Progenitor cell of endocrine pancreas (in vitro differentiated cells): Measurements from ENCODE around the gene LSM14A. TPM values are rescaled to one million over a fixed set of nuclear protein-coding genes. Genes with fewer than 3 reads are reported as not detected.
"Not testable (repeated sequence)": the region's sequence is repeated elsewhere in the genome, so short reads cannot be mapped to it uniquely, and the experiment has no call there.

Source experiments
- DNase-seq: peaks from one replicate; pipeline ENCODE4 v3.0.0; 2021; ENCODE audit warnings: low spot score; ENCODE audit not compliant: unreplicated experiment
- H3K27ac Mint-ChIP-seq: 2 replicates; pipeline ENCODE4 v1.8.0; 2021; ENCODE audit warnings: mild to moderate bottlenecking, moderate library complexity, mixed read lengths
- H3K27me3 Mint-ChIP-seq: 2 replicates; pipeline ENCODE4 v1.8.0; 2021; ENCODE audit warnings: mixed read lengths
- H3K36me3 Mint-ChIP-seq: 2 replicates; pipeline ENCODE4 v1.8.0; 2022; ENCODE audit warnings: mixed read lengths; ENCODE audit not compliant: insufficient read depth
- H3K4me1 Mint-ChIP-seq: 2 replicates; pipeline ENCODE4 v1.8.0; 2021; ENCODE audit warnings: low read depth, mixed read lengths
- H3K4me3 Mint-ChIP-seq: 2 replicates; pipeline ENCODE4 v1.8.0; 2021; ENCODE audit warnings: low read depth, mild to moderate bottlenecking, moderate library complexity, mixed read lengths
- H3K9me3 Mint-ChIP-seq: 2 replicates; pipeline ENCODE4 v1.8.0; 2021; ENCODE audit warnings: low read depth, mixed read lengths
- CTCF ChIP-seq: fragments of 200-600 bp; sonication (generic); IDR thresholded peaks from one replicate; pipeline ENCODE4 v1.5.0; 2021; ENCODE audit warnings: antibody characterized with exemption, mild to moderate bottlenecking; ENCODE audit not compliant: unreplicated experiment
- total RNA-seq: library from RNA; stranded (reverse); gene quantifications from 2 replicates; pipeline ENCODE4 v1.2.1, GENCODE V29; 2021

LSM14A gene
- total RNA-seq, 1 donor from 2014 or later, result 133 TPM

- no peak for TF ChIP-seq CTCF
- Mint-ChIP-seq H3K4me3 (no peak overlapping the region), H3K27me3 (no peaks in the 10 kb centered on the region), H3K4me1 (peaks cover 13% of the 10 kb centered on the region), H3K9me3 (no peaks in the 10 kb centered on the region), H3K27ac (no peak overlapping the region), H3K36me3 (peaks cover 8% of the 10 kb centered on the region)
- DNase-seq, result no peak
Measured at GRCh38 chr19:34193876-34194275, 21.6 kb downstream of the LSM14A start.

DNA sequence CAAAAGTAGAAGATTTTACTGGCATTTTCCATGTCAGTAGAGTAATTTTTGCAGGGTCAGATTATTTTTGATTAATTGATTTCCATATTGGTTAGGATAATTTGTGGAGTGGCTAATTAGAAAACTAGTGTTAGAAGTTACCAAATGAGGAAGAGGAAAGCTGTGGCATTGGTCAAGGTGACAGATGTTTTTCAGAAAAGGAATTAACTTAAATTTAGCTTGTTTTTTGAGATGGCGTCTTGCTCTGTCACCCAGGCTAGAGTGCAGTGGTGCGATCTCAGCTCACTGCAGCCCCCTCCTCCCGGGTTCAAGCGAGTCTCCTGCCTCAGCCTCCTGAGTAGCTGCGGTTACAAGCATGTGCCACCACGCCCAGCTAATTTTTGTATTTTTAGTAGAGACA lies 28.8 kb downstream of the LSM14A start:
- no peak for DNase-seq
- Mint-ChIP-seq H3K27ac (no peak overlapping the region), H3K4me1 (no peaks in the 10 kb centered on the region), H3K9me3 (no peaks in the 10 kb centered on the region), H3K4me3 (no peak overlapping the region), H3K36me3 (peaks cover 26% of the 10 kb centered on the region), H3K27me3 (no peaks in the 10 kb centered on the region)
- TF ChIP-seq CTCF, result no peak

- not testable (repeated sequence) for H3K4me1 Mint-ChIP-seq, H3K9me3 Mint-ChIP-seq, DNase-seq, H3K4me3 Mint-ChIP-seq, H3K27ac Mint-ChIP-seq, H3K27me3 Mint-ChIP-seq
- H3K36me3 Mint-ChIP-seq, result peaks cover 22% of the 10 kb centered on the region
Measured at GRCh38 chr19:34205324-34205723, 33.0 kb downstream of the LSM14A start.

DNA sequence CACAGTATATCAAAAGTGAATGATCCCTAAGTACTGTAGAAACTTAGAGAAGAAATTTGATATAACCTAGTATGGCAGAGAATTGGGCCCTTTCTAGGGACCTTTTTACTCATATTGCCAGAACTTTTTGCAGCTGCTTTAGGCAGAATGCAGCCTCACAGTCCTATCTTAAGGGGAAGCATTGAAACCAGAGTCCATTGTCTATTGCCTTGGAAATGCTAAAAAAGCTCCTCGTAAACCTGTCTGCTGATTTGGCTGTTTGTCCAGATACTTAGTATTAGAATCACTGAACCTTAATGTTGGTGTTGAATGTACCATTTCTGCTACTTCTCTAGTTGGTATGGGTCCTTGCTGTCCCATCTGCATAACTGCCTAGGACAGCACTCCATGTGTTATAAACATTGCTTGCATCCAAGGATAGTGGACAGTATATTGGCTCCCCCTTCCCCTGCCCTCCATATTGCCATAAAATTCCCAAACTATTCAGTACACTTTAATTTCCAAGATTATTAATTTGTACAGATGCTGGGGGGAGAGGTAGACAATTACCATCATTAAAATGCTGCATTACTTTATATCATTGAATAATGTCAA lies 36.1 kb downstream of the LSM14A start:
- H3K27ac Mint-ChIP-seq, result no peak overlapping the region
- H3K4me3 Mint-ChIP-seq, result no peak overlapping the region

DNA sequence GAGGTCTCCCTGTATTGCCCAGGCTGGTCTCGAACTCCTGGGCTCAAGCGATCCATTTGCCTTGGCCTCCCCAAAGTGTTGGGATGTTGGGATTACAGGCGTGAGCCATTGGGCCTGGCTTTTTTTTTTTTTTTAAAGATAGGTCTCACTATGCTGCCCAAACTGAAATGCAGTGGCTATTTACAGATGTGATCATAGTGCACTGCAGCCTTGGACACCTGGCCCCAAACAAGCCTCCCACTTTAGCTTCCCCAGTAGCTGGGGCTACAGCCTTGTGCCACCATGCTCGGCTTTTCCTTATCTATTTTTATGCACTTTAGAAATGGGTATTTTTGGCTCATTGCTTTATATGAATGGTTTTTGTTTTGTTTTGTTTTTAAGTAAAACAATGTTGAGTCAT lies 37.4 kb downstream of the LSM14A start:
- Mint-ChIP-seq H3K36me3 (peaks cover 19% of the 10 kb centered on the region), H3K9me3 (no peaks in the 10 kb centered on the region), H3K4me3 (no peak overlapping the region), H3K27me3 (no peaks in the 10 kb centered on the region), H3K4me1 (no peaks in the 10 kb centered on the region), H3K27ac (no peak overlapping the region)
- no peak for TF ChIP-seq CTCF
- no peak for DNase-seq

More for the DNA sequence above, 36.1 kb downstream of the LSM14A start:
- no peak for TF ChIP-seq CTCF
- H3K4me1 Mint-ChIP-seq, result no peaks in the 10 kb centered on the region
- H3K36me3 Mint-ChIP-seq, result peaks cover 22% of the 10 kb centered on the region
- no peak for DNase-seq
- H3K9me3 Mint-ChIP-seq, result no peaks in the 10 kb centered on the region
- no peaks in the 10 kb centered on the region for H3K27me3 Mint-ChIP-seq

- H3K4me1 Mint-ChIP-seq, result no peaks in the 10 kb centered on the region
- no peaks in the 10 kb centered on the region for H3K9me3 Mint-ChIP-seq
- no peak for TF ChIP-seq CTCF
- no peak overlapping the region for H3K4me3 Mint-ChIP-seq
- H3K36me3 Mint-ChIP-seq, result peaks cover 18% of the 10 kb centered on the region
- DNase-seq, result no peak
- H3K27ac Mint-ChIP-seq, result no peak overlapping the region
- no peaks in the 10 kb centered on the region for H3K27me3 Mint-ChIP-seq
Measured at GRCh38 chr19:34213283-34213682, 41.0 kb downstream of the LSM14A start.
